ENCODE results near the gene SLC2A13. TPM values are rescaled to one million over a fixed set of nuclear protein-coding genes. Genes with fewer than 3 reads are reported as not detected.

SLC2A13 gene
- total and polyA plus RNA-seq, 9 donors, result 2.6 to 6.4 (median 3.6) TPM

- Histone ChIP-seq H3K9me3 (replicated peaks; ENCODE audit: control insufficient read depth, low read depth, low read length) (no peaks in the 10 kb centered on the region), H3K27ac (ENCODE audit: low read length) (no peak overlapping the region), H3K4me1 (ENCODE audit: control insufficient read depth, insufficient read depth, low read length) (no peaks in the 10 kb centered on the region), H3K4me3 (ENCODE audit: low read length) (no peak overlapping the region), H3K27me3 (ENCODE audit: control insufficient read depth, insufficient read depth, low read length) (no peaks in the 10 kb centered on the region), H3K36me3 (ENCODE audit: control insufficient read depth, insufficient read depth, low read length) (no peaks in the 10 kb centered on the region)
- 70% methylated on average over 2 of the region's 4 CpGs for WGBS (ENCODE audit: insufficient coverage)
- no peak for DNase-seq
Measured at GRCh38 chr12:39780913-39781446, 324.9 kb downstream of the SLC2A13 start.

- Histone ChIP-seq H3K9me3 (replicated peaks; ENCODE audit: control insufficient read depth, low read depth, low read length) (no peaks in the 10 kb centered on the region), H3K36me3 (ENCODE audit: control insufficient read depth, insufficient read depth, low read length) (no peaks in the 10 kb centered on the region), H3K27me3 (ENCODE audit: control insufficient read depth, insufficient read depth, low read length) (no peaks in the 10 kb centered on the region), H3K27ac (ENCODE audit: low read length) (no peak overlapping the region), H3K4me3 (ENCODE audit: low read length) (no peak overlapping the region), H3K4me1 (ENCODE audit: control insufficient read depth, insufficient read depth, low read length) (no peaks in the 10 kb centered on the region)
- no CpG with 5 or more reads among the region's 2 CpGs for WGBS (ENCODE audit: insufficient coverage)
- peak; percentile 61 for DNase-seq
Measured at GRCh38 chr12:39780411-39780912, 325.4 kb downstream of the SLC2A13 start.

GRCh38 chr12:39779768-39780340, 326.0 kb downstream of the SLC2A13 start:
- DNase-seq, result no peak
- no peaks in the 10 kb centered on the region for H3K9me3 ChIP-seq (replicated peaks; ENCODE audit: control insufficient read depth, low read depth, low read length)
- H3K4me1 ChIP-seq (ENCODE audit: control insufficient read depth, insufficient read depth, low read length), result no peaks in the 10 kb centered on the region
- no peak overlapping the region for H3K27ac ChIP-seq (ENCODE audit: low read length)
- no peaks in the 10 kb centered on the region for H3K36me3 ChIP-seq (ENCODE audit: control insufficient read depth, insufficient read depth, low read length)
- no peaks in the 10 kb centered on the region for H3K27me3 ChIP-seq (ENCODE audit: control insufficient read depth, insufficient read depth, low read length)
- 80% methylated on average over 1 of the region's 5 CpGs for WGBS (ENCODE audit: insufficient coverage)
- no peak overlapping the region for H3K4me3 ChIP-seq (ENCODE audit: low read length)

- Histone ChIP-seq H3K36me3 (ENCODE audit: control insufficient read depth, insufficient read depth, low read length) (no peaks in the 10 kb centered on the region), H3K4me1 (ENCODE audit: control insufficient read depth, insufficient read depth, low read length) (no peaks in the 10 kb centered on the region), H3K9me3 (replicated peaks; ENCODE audit: control insufficient read depth, low read depth, low read length) (no peaks in the 10 kb centered on the region), H3K4me3 (ENCODE audit: low read length) (no peak overlapping the region), H3K27me3 (ENCODE audit: control insufficient read depth, insufficient read depth, low read length) (no peaks in the 10 kb centered on the region), H3K27ac (ENCODE audit: low read length) (no peak overlapping the region)
- WGBS (ENCODE audit: insufficient coverage), result 92% methylated on average over 9 of the region's 11 CpGs
- DNase-seq, result no peak
Measured at GRCh38 chr12:39777465-39777864, 328.4 kb downstream of the SLC2A13 start.

GRCh38 chr12:39773266-39773665, 332.6 kb downstream of the SLC2A13 start:
- Histone ChIP-seq H3K27me3 (ENCODE audit: control insufficient read depth, insufficient read depth, low read length) (no peaks in the 10 kb centered on the region), H3K9me3 (replicated peaks; ENCODE audit: control insufficient read depth, low read depth, low read length) (no peaks in the 10 kb centered on the region), H3K4me1 (ENCODE audit: control insufficient read depth, insufficient read depth, low read length) (no peaks in the 10 kb centered on the region), H3K27ac (ENCODE audit: low read length) (no peak overlapping the region), H3K36me3 (ENCODE audit: control insufficient read depth, insufficient read depth, low read length) (no peaks in the 10 kb centered on the region), H3K4me3 (ENCODE audit: low read length) (no peak overlapping the region)
- WGBS (ENCODE audit: insufficient coverage), result no CpG with 5 or more reads among the region's 2 CpGs
- no peak for DNase-seq

GRCh38 chr12:39772821-39773259, 333.0 kb downstream of the SLC2A13 start:
- Histone ChIP-seq H3K4me1 (ENCODE audit: control insufficient read depth, insufficient read depth, low read length) (no peaks in the 10 kb centered on the region), H3K4me3 (ENCODE audit: low read length) (no peak overlapping the region), H3K27ac (ENCODE audit: low read length) (no peak overlapping the region), H3K36me3 (ENCODE audit: control insufficient read depth, insufficient read depth, low read length) (no peaks in the 10 kb centered on the region), H3K27me3 (ENCODE audit: control insufficient read depth, insufficient read depth, low read length) (no peaks in the 10 kb centered on the region), H3K9me3 (replicated peaks; ENCODE audit: control insufficient read depth, low read depth, low read length) (no peaks in the 10 kb centered on the region)
- no peak for DNase-seq
- 57% methylated on average over 2 of the region's 3 CpGs for WGBS (ENCODE audit: insufficient coverage)

GRCh38 chr12:39771456-39771855, 334.4 kb downstream of the SLC2A13 start:
- H3K9me3 ChIP-seq (replicated peaks; ENCODE audit: control insufficient read depth, low read depth, low read length), result no peaks in the 10 kb centered on the region
- no peaks in the 10 kb centered on the region for H3K27me3 ChIP-seq (ENCODE audit: control insufficient read depth, insufficient read depth, low read length)
- H3K36me3 ChIP-seq (ENCODE audit: control insufficient read depth, insufficient read depth, low read length), result no peaks in the 10 kb centered on the region
- DNase-seq, result no peak
- no peak overlapping the region for H3K27ac ChIP-seq (ENCODE audit: low read length)
- no peak overlapping the region for H3K4me3 ChIP-seq (ENCODE audit: low read length)
- H3K4me1 ChIP-seq (ENCODE audit: control insufficient read depth, insufficient read depth, low read length), result no peaks in the 10 kb centered on the region
- WGBS (ENCODE audit: insufficient coverage), result 100% methylated on average over 1 of the region's 1 CpG

GRCh38 chr12:39764944-39765560, 340.8 kb downstream of the SLC2A13 start:
- DNase-seq, result peak; percentile 46
- Histone ChIP-seq H3K27me3 (ENCODE audit: control insufficient read depth, insufficient read depth, low read length) (no peaks in the 10 kb centered on the region), H3K4me3 (ENCODE audit: low read length) (no peak overlapping the region), H3K36me3 (ENCODE audit: control insufficient read depth, insufficient read depth, low read length) (no peaks in the 10 kb centered on the region), H3K4me1 (ENCODE audit: control insufficient read depth, insufficient read depth, low read length) (no peaks in the 10 kb centered on the region), H3K9me3 (replicated peaks; ENCODE audit: control insufficient read depth, low read depth, low read length) (no peaks in the 10 kb centered on the region), H3K27ac (ENCODE audit: low read length) (no peak overlapping the region)
- 86% methylated on average over 1 of the region's 3 CpGs for WGBS (ENCODE audit: insufficient coverage)

- H3K9me3 ChIP-seq (replicated peaks; ENCODE audit: control insufficient read depth, low read depth, low read length), result no peaks in the 10 kb centered on the region
- H3K4me3 ChIP-seq (ENCODE audit: low read length), result no peak overlapping the region
- H3K27ac ChIP-seq (ENCODE audit: low read length), result no peak overlapping the region
- H3K4me1 ChIP-seq (ENCODE audit: control insufficient read depth, insufficient read depth, low read length), result no peaks in the 10 kb centered on the region
- no peaks in the 10 kb centered on the region for H3K27me3 ChIP-seq (ENCODE audit: control insufficient read depth, insufficient read depth, low read length)
- WGBS (ENCODE audit: insufficient coverage), result no CpG with 5 or more reads among the region's 2 CpGs
- DNase-seq, result no peak
- H3K36me3 ChIP-seq (ENCODE audit: control insufficient read depth, insufficient read depth, low read length), result no peaks in the 10 kb centered on the region
Measured at GRCh38 chr12:39763890-39764169, 342.1 kb downstream of the SLC2A13 start.

- Histone ChIP-seq H3K27ac (ENCODE audit: low read length) (no peak overlapping the region), H3K36me3 (ENCODE audit: control insufficient read depth, insufficient read depth, low read length) (no peaks in the 10 kb centered on the region), H3K4me3 (ENCODE audit: low read length) (no peak overlapping the region), H3K9me3 (replicated peaks; ENCODE audit: control insufficient read depth, low read depth, low read length) (no peaks in the 10 kb centered on the region), H3K4me1 (ENCODE audit: control insufficient read depth, insufficient read depth, low read length) (no peaks in the 10 kb centered on the region), H3K27me3 (ENCODE audit: control insufficient read depth, insufficient read depth, low read length) (no peaks in the 10 kb centered on the region)
- no peak for DNase-seq
- WGBS (ENCODE audit: insufficient coverage), result no CpG with 5 or more reads among the region's 6 CpGs
Measured at GRCh38 chr12:39763071-39763889, 342.6 kb downstream of the SLC2A13 start.
